Measurements from ENCODE around the gene ZNF124. TPM values are rescaled to one million over a fixed set of nuclear protein-coding genes. Genes with fewer than 3 reads are reported as not detected.
A peak's percentile ranks its signal among the peaks of the same experiment; 100 is the strongest.
"Not testable (repeated sequence)": the region's sequence is repeated elsewhere in the genome, so short reads cannot be mapped to it uniquely, and the experiment has no call there.

ZNF124 gene
- total RNA-seq, 5 donors from 2014 or later (not counting 1 experiment from before 2014, with no cell fraction given): 17.0 to 22.1 (median 18.3) TPM

GRCh38 chr1:247139557-247139956, 32.3 kb downstream of the ZNF124 start:
- DNase-seq; POLR2A ChIA-PET; H3K4me1 ChIP-seq (ENCODE audit: control insufficient read depth in 1 of 2, extremely low read depth in 1 of 2, insufficient read depth in 2 of 2, low read length in 2 of 2); H3K27ac ChIP-seq (ENCODE audit: low read length); H3K27me3 ChIP-seq (replicated peaks in 1 of 2; ENCODE audit: control insufficient read depth in 2 of 2, extremely low read depth in 1 of 2, insufficient read depth in 2 of 2, low read length in 1 of 2); CTCF ChIA-PET; H3K4me3 Mint-ChIP-seq; H3K27ac Mint-ChIP-seq; ATAC-seq (replicated peaks in 1 of 4); H3K27me3 Mint-ChIP-seq; H3K4me3 ChIP-seq (ENCODE audit: control insufficient read depth in 1 of 2, extremely low read depth in 1 of 2, low read length in 1 of 2); H3K4me1 Mint-ChIP-seq: not testable (repeated sequence)
- H3K36me3 ChIP-seq (ENCODE audit: control insufficient read depth in 2 of 2, extremely low read depth in 1 of 2, insufficient read depth in 1 of 2, low read length in 1 of 2): peaks cover 0 to 18% of the 10 kb centered on the region in 2 donors
- H3K9me3 ChIP-seq: peaks cover 35% of the 10 kb centered on the region
- Mint-ChIP-seq H3K36me3 (peaks cover 56% of the 10 kb centered on the region), H3K9me3 (peaks cover 45 to 79% (median 60%) of the 10 kb centered on the region in 3 donors)

GRCh38 chr1:247131236-247131635, 40.6 kb downstream of the ZNF124 start:
- no peak overlapping the region for H3K4me3 Mint-ChIP-seq
- ChIA-PET POLR2A (no interaction called here), CTCF (no interaction called here)
- Histone ChIP-seq H3K27ac (ENCODE audit: low read length) (no peak overlapping the region), H3K4me3 (ENCODE audit: control insufficient read depth in 1 of 2, extremely low read depth in 1 of 2, low read length in 1 of 2) (no peak overlapping the region), H3K9me3 (peaks cover 5% of the 10 kb centered on the region), H3K4me1 (ENCODE audit: control insufficient read depth in 1 of 2, extremely low read depth in 1 of 2, insufficient read depth in 2 of 2, low read length in 2 of 2) (peaks cover 2 to 3% of the 10 kb centered on the region in 2 experiments), H3K27me3 (replicated peaks in 1 of 2; ENCODE audit: control insufficient read depth in 2 of 2, extremely low read depth in 1 of 2, insufficient read depth in 2 of 2, low read length in 1 of 2) (no peaks in the 10 kb centered on the region), H3K36me3 (ENCODE audit: control insufficient read depth in 2 of 2, extremely low read depth in 1 of 2, insufficient read depth in 1 of 2, low read length in 1 of 2) (peaks cover 0 to 7% of the 10 kb centered on the region in 2 donors)
- ATAC-seq (replicated peaks in 1 of 4) (no peak), DNase-seq (no peak)
- peaks cover 24 to 44% (median 33%) of the 10 kb centered on the region in 3 donors for H3K9me3 Mint-ChIP-seq
- no peak overlapping the region for H3K27ac Mint-ChIP-seq
- peaks cover 49% of the 10 kb centered on the region for H3K36me3 Mint-ChIP-seq
- peaks cover 7 to 9% (median 7%) of the 10 kb centered on the region in 3 donors for H3K4me1 Mint-ChIP-seq
- H3K27me3 Mint-ChIP-seq: no peaks in the 10 kb centered on the region
- 100% methylated on average over 10 of the region's 10 CpGs for WGBS (ENCODE audit: insufficient coverage)

GRCh38 chr1:247127519-247128282, 44.1 kb downstream of the ZNF124 start:
- WGBS (ENCODE audit: insufficient coverage): 45% methylated on average over 9 of the region's 18 CpGs
- DNase-seq: not testable (repeated sequence)

GRCh38 chr1:247126601-247127000, 45.2 kb downstream of the ZNF124 start:
- H3K27ac Mint-ChIP-seq; H3K36me3 ChIP-seq (ENCODE audit: control insufficient read depth in 2 of 2, extremely low read depth in 1 of 2, insufficient read depth in 1 of 2, low read length in 1 of 2); H3K4me3 Mint-ChIP-seq; DNase-seq; POLR2A ChIA-PET; H3K27me3 ChIP-seq (replicated peaks in 1 of 2; ENCODE audit: control insufficient read depth in 2 of 2, extremely low read depth in 1 of 2, insufficient read depth in 2 of 2, low read length in 1 of 2); H3K27me3 Mint-ChIP-seq; H3K4me1 ChIP-seq (ENCODE audit: control insufficient read depth in 1 of 2, extremely low read depth in 1 of 2, insufficient read depth in 2 of 2, low read length in 2 of 2); H3K9me3 ChIP-seq; H3K27ac ChIP-seq (ENCODE audit: low read length); H3K4me3 ChIP-seq (ENCODE audit: control insufficient read depth in 1 of 2, extremely low read depth in 1 of 2, low read length in 1 of 2); H3K9me3 Mint-ChIP-seq; CTCF ChIA-PET; H3K4me1 Mint-ChIP-seq: not testable (repeated sequence)
- ATAC-seq (replicated peaks in 1 of 4): peak; percentile 57 to 79 (median 73)
- peaks cover 12% of the 10 kb centered on the region for H3K36me3 Mint-ChIP-seq
- WGBS (ENCODE audit: insufficient coverage): no CpG with 5 or more reads among the region's 46 CpGs

More at GRCh38 chr1:247127519-247128282, 44.1 kb downstream of the ZNF124 start:
- H3K36me3 ChIP-seq (ENCODE audit: control insufficient read depth in 2 of 2, extremely low read depth in 1 of 2, insufficient read depth in 1 of 2, low read length in 1 of 2); CTCF ChIA-PET; H3K27me3 Mint-ChIP-seq; ATAC-seq (replicated peaks in 1 of 4); H3K4me1 Mint-ChIP-seq; H3K9me3 ChIP-seq; H3K27me3 ChIP-seq (replicated peaks in 1 of 2; ENCODE audit: control insufficient read depth in 2 of 2, extremely low read depth in 1 of 2, insufficient read depth in 2 of 2, low read length in 1 of 2); H3K4me1 ChIP-seq (ENCODE audit: control insufficient read depth in 1 of 2, extremely low read depth in 1 of 2, insufficient read depth in 2 of 2, low read length in 2 of 2); H3K27ac ChIP-seq (ENCODE audit: low read length): not testable (repeated sequence)
- peak overlapping the region; percentile 40 to 76 for H3K27ac Mint-ChIP-seq
- peak overlapping the region; percentile 70 to 86 (median 84) for H3K4me3 Mint-ChIP-seq
- peak overlapping the region in 1 of 2 donors; percentile 10 for H3K4me3 ChIP-seq (ENCODE audit: control insufficient read depth in 1 of 2, extremely low read depth in 1 of 2, low read length in 1 of 2)
- peaks cover under 1 to 11% (median 8%) of the 10 kb centered on the region in 3 donors for H3K9me3 Mint-ChIP-seq
- POLR2A ChIA-PET: interaction anchor here in 1 of 2 donors (1.0 kb wide), 1 partner anchor 83 kb away, joined by 3 read pairs; no protein-coding TSS in a partner anchor
- H3K36me3 Mint-ChIP-seq: peaks cover 23% of the 10 kb centered on the region

- CTCF ChIA-PET; H3K36me3 ChIP-seq (ENCODE audit: control insufficient read depth in 2 of 2, extremely low read depth in 1 of 2, insufficient read depth in 1 of 2, low read length in 1 of 2); H3K27ac ChIP-seq (ENCODE audit: low read length); H3K4me3 ChIP-seq (ENCODE audit: control insufficient read depth in 1 of 2, extremely low read depth in 1 of 2, low read length in 1 of 2); H3K4me1 ChIP-seq (ENCODE audit: control insufficient read depth in 1 of 2, extremely low read depth in 1 of 2, insufficient read depth in 2 of 2, low read length in 2 of 2); H3K27me3 Mint-ChIP-seq; H3K9me3 ChIP-seq; POLR2A ChIA-PET; DNase-seq; H3K27ac Mint-ChIP-seq; H3K4me1 Mint-ChIP-seq; H3K4me3 Mint-ChIP-seq; H3K27me3 ChIP-seq (replicated peaks in 1 of 2; ENCODE audit: control insufficient read depth in 2 of 2, extremely low read depth in 1 of 2, insufficient read depth in 2 of 2, low read length in 1 of 2); H3K9me3 Mint-ChIP-seq: not testable (repeated sequence)
- no CpG with 5 or more reads among the region's 25 CpGs for WGBS (ENCODE audit: insufficient coverage)
- peaks cover 12% of the 10 kb centered on the region for H3K36me3 Mint-ChIP-seq
- ATAC-seq (replicated peaks in 1 of 4): peak; percentile 99 to 100 (median 100)
Observed at GRCh38 chr1:247126166-247126565, 45.7 kb downstream of the ZNF124 start.

- Histone ChIP-seq H3K27me3 (replicated peaks in 1 of 2; ENCODE audit: control insufficient read depth in 2 of 2, extremely low read depth in 1 of 2, insufficient read depth in 2 of 2, low read length in 1 of 2) (no peaks in the 10 kb centered on the region), H3K4me3 (ENCODE audit: control insufficient read depth in 1 of 2, extremely low read depth in 1 of 2, low read length in 1 of 2) (no peak overlapping the region), H3K9me3 (no peaks in the 10 kb centered on the region), H3K4me1 (ENCODE audit: control insufficient read depth in 1 of 2, extremely low read depth in 1 of 2, insufficient read depth in 2 of 2, low read length in 2 of 2) (no peaks in the 10 kb centered on the region), H3K27ac (ENCODE audit: low read length) (no peak overlapping the region), H3K36me3 (ENCODE audit: control insufficient read depth in 2 of 2, extremely low read depth in 1 of 2, insufficient read depth in 1 of 2, low read length in 1 of 2) (no peaks in the 10 kb centered on the region)
- Mint-ChIP-seq H3K4me1 (no peaks in the 10 kb centered on the region), H3K27me3 (no peaks in the 10 kb centered on the region), H3K9me3 (no peaks in the 10 kb centered on the region), H3K27ac (no peak overlapping the region), H3K4me3 (no peak overlapping the region), H3K36me3 (no peaks in the 10 kb centered on the region)
- ChIA-PET POLR2A (no interaction called here), CTCF (no interaction called here)
- WGBS (ENCODE audit: insufficient coverage): 92% methylated on average over 2 of the region's 6 CpGs
- ATAC-seq (replicated peaks in 1 of 4) (no peak), DNase-seq (no peak)
Observed at GRCh38 chr1:247121382-247121781, 50.4 kb downstream of the ZNF124 start.

- CTCF ChIA-PET; H3K9me3 ChIP-seq; H3K27me3 Mint-ChIP-seq; H3K9me3 Mint-ChIP-seq; ATAC-seq (replicated peaks in 1 of 4); H3K27me3 ChIP-seq (replicated peaks in 1 of 2; ENCODE audit: control insufficient read depth in 2 of 2, extremely low read depth in 1 of 2, insufficient read depth in 2 of 2, low read length in 1 of 2); H3K4me3 ChIP-seq (ENCODE audit: control insufficient read depth in 1 of 2, extremely low read depth in 1 of 2, low read length in 1 of 2); DNase-seq; H3K36me3 Mint-ChIP-seq; H3K36me3 ChIP-seq (ENCODE audit: control insufficient read depth in 2 of 2, extremely low read depth in 1 of 2, insufficient read depth in 1 of 2, low read length in 1 of 2); H3K4me1 Mint-ChIP-seq; H3K4me1 ChIP-seq (ENCODE audit: control insufficient read depth in 1 of 2, extremely low read depth in 1 of 2, insufficient read depth in 2 of 2, low read length in 2 of 2); H3K27ac Mint-ChIP-seq; H3K4me3 Mint-ChIP-seq; H3K27ac ChIP-seq (ENCODE audit: low read length): not testable (repeated sequence)
- 100% methylated on average over 1 of the region's 4 CpGs for WGBS (ENCODE audit: insufficient coverage)
- POLR2A ChIA-PET: interaction anchor here (0.5 to 0.7 kb wide), 2 partner anchors 16 to 374 kb away, joined by 4 to 14 read pairs; partner anchors contain the start of gene ZNF669 (in 1 of the 2)
Observed at GRCh38 chr1:247120408-247120668, 51.5 kb downstream of the ZNF124 start.

Data from T-cell (primary cell).